Activated naive CD4-positive, alpha-beta T cell treated with anti-CD3 and anti-CD28 coated beads, Interleukin-2, amount 50 U/mL, for 16 hours (primary cell): ENCODE data around the gene IL17REL.
A peak's percentile ranks its signal among the peaks of the same experiment; 100 is the strongest.

Source experiments
- DNase-seq: peaks from one replicate; pipeline ENCODE4 v3.0.0-alpha.2; 2020

IL17REL gene

DNA sequence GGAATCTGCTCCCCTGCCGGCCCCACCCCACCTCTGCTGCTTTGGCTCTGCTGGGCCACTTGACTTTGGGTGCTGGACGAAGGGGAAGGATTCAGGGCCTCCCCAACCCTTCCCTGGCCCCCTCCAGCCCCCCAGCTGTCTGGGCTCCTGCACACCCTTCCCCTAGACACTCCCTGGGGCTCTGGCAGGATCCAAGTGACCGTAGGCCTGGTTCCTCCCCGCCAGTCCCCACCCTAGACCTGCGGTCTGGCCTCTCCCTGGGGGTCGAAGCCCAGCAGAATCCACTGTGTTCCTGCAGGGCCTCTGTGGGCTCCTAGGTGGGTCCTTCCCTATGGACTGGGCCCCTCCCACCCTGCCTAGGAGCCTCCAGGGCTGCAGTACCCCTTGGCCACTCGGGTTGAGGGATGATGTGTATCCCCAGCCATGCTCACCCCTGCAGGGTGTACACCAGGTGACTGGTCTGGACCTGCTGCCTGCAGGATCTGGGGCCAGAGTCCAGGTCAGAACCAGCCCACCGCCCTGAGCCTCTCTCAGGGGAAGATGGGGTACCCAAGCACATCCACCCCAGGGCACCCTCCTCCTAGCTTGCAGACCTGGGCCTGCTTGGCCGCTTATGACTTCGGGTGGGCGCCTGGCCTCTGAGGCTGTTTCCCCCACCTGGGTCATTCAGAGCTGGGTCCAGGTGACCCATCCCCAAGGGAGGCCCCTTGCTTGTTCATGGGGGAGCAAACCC, 46.4 kb downstream of the IL17REL start:
- DNase-seq = no peak

DNA sequence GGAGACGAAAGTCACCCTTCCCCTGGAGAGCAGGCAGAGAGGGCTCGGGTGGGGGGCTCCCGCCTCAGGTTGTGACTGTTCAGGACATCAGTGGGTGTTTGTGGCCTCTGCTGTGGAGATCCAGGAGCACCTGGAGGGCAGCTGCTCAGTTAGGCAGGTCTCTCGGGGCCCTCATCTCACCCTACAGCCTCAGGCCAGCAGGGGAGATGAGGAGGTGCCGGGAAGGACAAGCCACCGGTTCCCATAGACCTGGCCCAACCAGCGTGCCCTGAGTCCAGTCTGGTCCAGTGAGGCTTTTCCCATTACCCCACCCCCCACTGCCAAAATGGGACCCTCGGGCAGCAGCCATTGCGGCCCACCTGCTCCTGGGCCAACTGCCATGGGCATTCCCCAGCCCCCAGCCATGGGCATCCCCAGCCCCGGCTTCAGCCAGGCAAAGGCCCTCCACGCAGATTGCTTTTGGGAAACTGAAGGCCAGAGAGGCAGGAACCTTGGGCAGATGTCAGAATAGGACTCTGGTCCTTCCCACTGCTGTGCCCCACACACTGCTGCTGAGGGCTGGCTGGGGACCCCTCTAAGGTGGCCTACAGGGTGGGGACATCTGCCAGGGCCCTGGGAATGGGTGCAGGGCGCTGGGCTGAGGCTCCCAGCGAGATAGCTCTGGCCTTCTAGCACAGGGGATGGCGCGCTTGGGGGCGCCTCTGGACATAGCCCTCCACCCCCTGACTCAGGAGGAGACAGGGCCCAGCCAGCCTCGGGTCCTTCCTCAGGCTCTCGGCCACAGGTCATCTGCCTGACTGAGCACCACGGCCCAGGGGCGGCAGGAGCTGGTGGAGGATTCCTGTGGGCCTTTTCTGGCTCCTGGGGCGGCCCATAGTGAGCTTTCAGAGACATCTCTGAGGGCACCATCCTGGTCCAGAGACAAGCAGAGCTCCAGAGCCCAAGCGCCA, 47.2 kb downstream of the IL17REL start:
- DNase-seq = no peak

GRCh38 chr22:49964136-49965090, 48.2 kb downstream of the IL17REL start:
- DNase-seq = no peak

- DNase-seq = no peak
Measured at GRCh38 chr22:49963647-49964026, 48.9 kb downstream of the IL17REL start.

DNA sequence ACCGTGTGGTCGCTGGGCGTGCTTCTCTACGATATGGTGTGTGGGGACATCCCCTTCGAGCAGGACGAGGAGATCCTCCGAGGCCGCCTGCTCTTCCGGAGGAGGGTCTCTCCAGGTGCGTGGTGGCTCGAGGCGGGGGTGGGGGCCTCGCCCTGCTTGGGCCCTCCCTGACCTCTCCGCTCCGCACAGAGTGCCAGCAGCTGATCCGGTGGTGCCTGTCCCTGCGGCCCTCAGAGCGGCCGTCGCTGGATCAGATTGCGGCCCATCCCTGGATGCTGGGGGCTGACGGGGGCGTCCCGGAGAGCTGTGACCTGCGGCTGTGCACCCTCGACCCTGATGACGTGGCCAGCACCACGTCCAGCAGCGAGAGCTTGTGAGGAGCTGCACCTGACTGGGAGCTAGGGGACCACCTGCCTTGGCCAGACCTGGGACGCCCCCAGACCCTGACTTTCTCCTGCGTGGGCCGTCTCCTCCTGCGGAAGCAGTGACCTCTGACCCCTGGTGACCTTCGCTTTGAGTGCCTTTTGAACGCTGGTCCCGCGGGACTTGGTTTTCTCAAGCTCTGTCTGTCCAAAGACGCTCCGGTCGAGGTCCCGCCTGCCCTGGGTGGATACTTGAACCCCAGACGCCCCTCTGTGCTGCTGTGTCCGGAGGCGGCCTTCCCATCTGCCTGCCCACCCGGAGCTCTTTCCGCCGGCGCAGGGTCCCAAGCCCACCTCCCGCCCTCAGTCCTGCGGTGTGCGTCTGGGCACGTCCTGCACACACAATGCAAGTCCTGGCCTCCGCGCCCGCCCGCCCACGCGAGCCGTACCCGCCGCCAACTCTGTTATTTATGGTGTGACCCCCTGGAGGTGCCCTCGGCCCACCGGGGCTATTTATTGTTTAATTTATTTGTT, 49.6 kb downstream of the IL17REL start:
- DNase-seq = no peak

GRCh38 chr22:49962012-49962750, 50.4 kb downstream of the IL17REL start:
- peak; percentile 86 for DNase-seq

GRCh38 chr22:49961601-49962011, 51.0 kb downstream of the IL17REL start:
- no peak for DNase-seq

DNA sequence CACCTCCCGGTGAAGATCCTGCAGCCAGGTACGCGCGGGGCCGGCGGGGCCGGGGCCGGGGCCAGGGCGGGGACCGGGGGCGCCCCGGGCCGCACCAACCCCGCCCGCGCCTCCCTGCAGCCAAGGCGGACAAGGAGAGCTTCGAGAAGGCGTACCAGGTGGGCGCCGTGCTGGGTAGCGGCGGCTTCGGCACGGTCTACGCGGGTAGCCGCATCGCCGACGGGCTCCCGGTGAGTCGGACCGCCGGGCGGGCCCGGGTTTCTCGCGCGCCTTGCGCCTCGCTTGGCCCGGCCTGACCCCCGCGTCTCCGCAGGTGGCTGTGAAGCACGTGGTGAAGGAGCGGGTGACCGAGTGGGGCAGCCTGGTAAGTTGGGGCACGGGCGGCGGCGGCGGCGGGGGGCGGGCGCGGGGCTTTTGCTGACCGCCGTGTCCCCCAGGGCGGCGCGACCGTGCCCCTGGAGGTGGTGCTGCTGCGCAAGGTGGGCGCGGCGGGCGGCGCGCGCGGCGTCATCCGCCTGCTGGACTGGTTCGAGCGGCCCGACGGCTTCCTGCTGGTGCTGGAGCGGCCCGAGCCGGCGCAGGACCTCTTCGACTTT, 51.5 kb downstream of the IL17REL start:
- peak; percentile 48 for DNase-seq

DNA sequence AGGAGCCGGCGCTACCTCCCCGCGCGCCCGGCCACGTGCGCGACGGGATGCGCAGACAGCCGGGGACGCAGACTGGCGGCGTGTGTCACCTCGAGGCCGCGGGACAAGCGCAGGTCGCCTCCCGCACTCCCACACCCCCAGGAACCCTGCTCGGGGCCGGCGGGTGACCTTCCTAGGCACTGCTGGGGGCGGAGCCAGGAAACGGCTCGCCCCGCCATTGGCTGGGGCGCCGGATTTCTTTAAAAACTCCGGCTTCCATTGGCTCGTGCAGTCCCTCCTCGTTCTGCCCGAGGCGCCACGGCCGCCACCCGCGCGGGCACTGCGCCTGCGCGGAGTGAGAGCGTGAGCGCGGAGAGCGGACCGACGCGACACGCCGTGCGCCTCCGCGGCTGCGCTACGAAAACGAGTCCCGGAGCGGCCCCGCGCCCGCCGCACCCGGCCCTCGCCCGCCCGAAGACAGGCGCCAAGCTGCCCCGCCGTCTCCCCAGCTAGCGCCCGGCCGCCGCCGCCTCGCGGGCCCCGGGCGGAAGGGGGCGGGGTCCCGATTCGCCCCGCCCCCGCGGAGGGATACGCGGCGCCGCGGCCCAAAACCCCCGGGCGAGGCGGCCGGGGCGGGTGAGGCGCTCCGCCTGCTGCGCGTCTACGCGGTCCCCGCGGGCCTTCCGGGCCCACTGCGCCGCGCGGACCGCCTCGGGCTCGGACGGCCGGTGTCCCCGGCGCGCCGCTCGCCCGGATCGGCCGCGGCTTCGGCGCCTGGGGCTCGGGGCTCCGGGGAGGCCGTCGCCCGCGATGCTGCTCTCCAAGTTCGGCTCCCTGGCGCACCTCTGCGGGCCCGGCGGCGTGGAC, 52.2 kb downstream of the IL17REL start, which contains the start of gene PIM3:
TSS of gene PIM3 (plus strand) at position 614 of the 846 bp plus-strand sequence. CDS start at position 790, 176 bp downstream.
- DNase-seq = peak; percentile 91

DNA sequence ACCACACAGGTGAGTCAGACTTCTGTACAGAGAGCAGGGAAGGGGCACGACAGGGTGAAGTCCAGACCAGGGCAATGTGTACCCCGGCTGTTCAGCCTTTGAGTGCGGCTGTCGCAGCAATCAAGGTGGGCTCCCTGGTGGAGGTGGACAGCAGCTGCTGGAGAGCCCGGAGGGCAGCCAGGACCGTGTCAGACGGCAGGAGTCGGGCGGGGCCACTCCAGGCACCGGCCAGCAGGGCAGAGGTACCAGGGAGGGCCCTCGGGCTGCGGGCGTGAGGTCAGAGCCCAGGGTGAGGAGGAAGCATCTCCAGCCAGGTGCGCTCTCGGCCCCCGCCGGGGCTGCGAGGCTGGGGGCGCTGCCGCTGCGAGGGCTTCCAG, 52.8 kb downstream of the IL17REL start:
- DNase-seq = no peak

DNA sequence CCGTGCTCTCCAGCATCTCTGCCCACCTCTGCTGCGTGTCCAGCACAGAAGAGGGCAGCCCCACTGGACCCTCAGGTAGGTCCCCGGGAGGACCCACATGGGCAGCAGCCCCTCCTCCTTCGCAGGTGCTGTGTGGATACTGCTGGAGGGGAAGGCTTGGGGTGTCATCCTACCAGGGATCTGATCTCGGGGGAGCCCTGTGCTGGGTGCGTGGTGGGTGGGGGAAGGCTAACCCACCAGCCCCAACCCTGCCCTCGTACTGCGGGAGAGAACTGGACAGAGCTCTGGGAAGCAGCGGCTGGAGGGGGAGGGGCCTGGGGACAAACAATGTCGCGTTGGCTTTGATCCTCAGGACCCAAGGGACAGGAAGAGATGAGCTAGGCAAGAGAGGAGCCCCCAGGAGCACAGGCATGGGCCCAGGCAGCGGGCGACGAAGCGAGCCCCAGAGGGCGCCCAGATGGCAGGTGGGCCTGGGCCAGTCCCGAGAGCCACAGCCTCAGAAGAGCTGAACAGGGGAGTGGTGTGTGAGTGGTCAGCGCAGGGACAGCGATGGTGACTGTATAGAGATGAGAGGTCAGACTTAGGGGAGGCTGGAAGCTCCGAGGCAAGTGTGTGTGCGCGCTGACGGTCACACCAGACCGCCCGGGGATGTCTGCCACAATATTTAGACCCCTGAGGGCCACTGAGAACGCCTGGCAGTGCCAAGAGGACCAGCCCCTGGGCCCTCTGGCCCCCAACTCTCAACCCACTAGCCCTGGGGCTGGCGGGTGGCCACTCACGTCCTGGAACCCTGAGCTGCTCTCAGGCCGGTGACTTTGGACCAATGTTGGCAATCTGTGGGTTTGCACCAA, 53.4 kb downstream of the IL17REL start:
- no peak for DNase-seq

DNA sequence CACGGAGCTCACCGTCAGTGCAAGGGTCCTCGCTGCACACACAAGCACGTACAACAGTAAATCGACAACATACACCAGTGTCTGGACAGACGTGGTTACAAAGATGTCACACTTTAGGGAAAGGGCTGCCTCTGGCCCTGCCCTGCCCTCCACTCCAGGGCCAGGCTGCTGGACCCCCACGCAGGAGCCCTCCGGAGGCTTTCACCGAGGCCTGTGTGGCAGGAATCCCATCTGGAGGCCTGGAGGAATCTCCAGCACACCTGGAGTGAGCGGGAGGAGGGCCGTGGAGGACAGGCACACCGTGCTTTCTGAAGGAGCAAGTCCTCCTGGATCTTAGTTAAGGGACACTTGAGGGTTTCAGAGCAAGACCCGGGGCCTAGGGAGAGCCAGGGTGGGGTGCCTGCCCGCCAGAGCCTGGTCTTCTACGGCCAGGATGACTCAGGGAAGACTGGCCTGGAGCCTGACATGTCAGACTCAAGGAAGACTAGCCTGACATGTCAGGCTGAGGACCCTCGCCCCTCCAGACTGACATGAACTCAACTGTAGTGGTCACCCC, 54.1 kb downstream of the IL17REL start:
- no peak for DNase-seq

DNA sequence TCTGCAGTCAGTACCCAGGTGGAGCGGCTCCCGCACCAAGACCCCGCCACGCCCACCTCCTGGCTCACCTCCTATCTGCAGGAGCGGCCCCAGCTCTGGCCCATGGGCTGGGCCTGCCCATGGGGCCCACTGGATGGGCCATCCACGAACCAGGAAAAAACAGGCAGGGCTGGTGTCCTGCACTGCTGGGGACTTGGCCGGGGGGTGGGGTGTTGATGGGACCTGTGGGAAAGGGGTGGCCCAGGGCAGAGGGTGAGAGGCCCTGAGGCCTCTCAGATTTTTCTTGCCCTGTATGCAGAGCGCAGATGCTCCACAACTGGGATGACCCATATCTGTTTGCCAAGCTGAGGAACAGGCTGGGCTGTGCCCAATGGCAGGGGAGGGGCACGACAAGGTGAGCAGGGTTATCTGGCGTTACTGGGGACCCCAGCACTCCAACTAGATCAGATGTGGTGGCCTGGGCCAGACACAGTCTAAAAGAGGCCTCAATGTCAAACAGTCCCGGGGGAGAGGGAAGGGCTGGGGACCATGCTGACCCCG, 54.7 kb downstream of the IL17REL start:
- no peak for DNase-seq

- no peak for DNase-seq
Measured at GRCh38 chr22:49956914-49957825, 55.4 kb downstream of the IL17REL start.

- no peak for DNase-seq
Measured at GRCh38 chr22:49956418-49956770, 56.2 kb downstream of the IL17REL start.

- DNase-seq = no peak
Measured at GRCh38 chr22:49955581-49956417, 56.8 kb downstream of the IL17REL start.
